IMR-90 (cell line): ENCODE results near the gene PLEKHG1. TPM values are rescaled to one million over a fixed set of nuclear protein-coding genes. Genes with fewer than 3 reads are reported as not detected.

Experiments
- ATAC-seq: fragments of 200-7000 bp; cut with Tn5 transposase; 2 replicates; pipeline ENCODE4 v1.9.1; 2020; ENCODE audit warnings: low read depth, mild to moderate bottlenecking, moderate library complexity
- BruUV-seq: library from RNA; stranded (reverse); fragments of 400-500 nt; replicated peaks from 2 replicates; lab custom pipeline; 2021; lab: Mats Ljungman, UMichigan
- CTCF ChIA-PET: fragments of 300-600 bp; formaldehyde crosslinking; extraction: SDS; loops from one replicate; lab custom pipeline; 2021; ENCODE audit warnings: antibody characterized with exemption; lab: Yijun Ruan, JAX
- POLR2A ChIA-PET: fragments of 300-600 bp; sonication (Branson Sonifier 250); formaldehyde crosslinking; loops from one replicate; lab custom pipeline; 2022; ENCODE audit warnings: antibody characterized with exemption; ENCODE audit not compliant: unreplicated experiment; lab: Charles Lee
- DNase-seq: peaks from one replicate; pipeline ENCODE4 v3.0.0; 2013
- H2AFZ ChIP-seq: replicated peaks from 2 replicates; pipeline ENCODE3; 2013; ENCODE audit warnings: low read length, mild to moderate bottlenecking; ENCODE audit not compliant: poor library complexity
- H2AK5ac ChIP-seq: 2 replicates; pipeline ENCODE4 v1.6.1; 2013; ENCODE audit warnings: low read depth, low read length, inconsistent platforms
- H2AK9ac ChIP-seq: replicated peaks from 2 replicates; pipeline ENCODE3; 2013; ENCODE audit warnings: mild to moderate bottlenecking, low read depth, low read length, moderate library complexity; ENCODE audit not compliant: poor library complexity
- H2BK120ac ChIP-seq: 2 replicates; pipeline ENCODE4 v1.6.1; 2013; ENCODE audit warnings: low read depth, low read length, inconsistent platforms
- H2BK15ac ChIP-seq: 3 replicates; pipeline ENCODE4 v1.6.1; 2013; ENCODE audit warnings: low read depth, low read length, inconsistent platforms
- H2BK20ac ChIP-seq: 2 replicates; pipeline ENCODE4 v1.6.1; 2013; ENCODE audit warnings: low read depth, mild to moderate bottlenecking, inconsistent platforms, low read length, moderate library complexity
- H2BK5ac ChIP-seq: 2 replicates; pipeline ENCODE4 v1.6.1; 2013; ENCODE audit warnings: mild to moderate bottlenecking, low read depth, low read length, inconsistent platforms; ENCODE audit not compliant: poor library complexity, severe bottlenecking
- H3K14ac ChIP-seq: replicated peaks from 2 replicates; pipeline ENCODE4 v1.6.1; 2013; ENCODE audit warnings: low read depth, low read length, inconsistent platforms
- H3K18ac ChIP-seq: 2 replicates; pipeline ENCODE4 v1.6.1; 2013; ENCODE audit warnings: low read depth, low read length, control low read depth
- H3K23ac ChIP-seq: 2 replicates; pipeline ENCODE4 v1.6.1; 2013; ENCODE audit warnings: low read depth, low read length, inconsistent platforms
- H3K27ac ChIP-seq: 2 replicates; pipeline ENCODE4 v1.5.1; 2013; ENCODE audit warnings: mild to moderate bottlenecking, control low read depth, low read length; ENCODE audit not compliant: insufficient read depth
- H3K27me3 ChIP-seq: 2 replicates; pipeline ENCODE4 v1.6.1; 2013; ENCODE audit warnings: low read length; ENCODE audit not compliant: control insufficient read depth, insufficient read depth
- H3K36me3 ChIP-seq: 2 replicates; pipeline ENCODE4 v1.6.1; 2013; ENCODE audit warnings: low read length, mixed read lengths; ENCODE audit not compliant: control insufficient read depth, insufficient read depth
- H3K4ac ChIP-seq: 2 replicates; pipeline ENCODE4 v1.6.1; 2013; ENCODE audit warnings: low read depth, low read length, inconsistent platforms
- H3K4me1 ChIP-seq: 2 replicates; pipeline ENCODE4 v1.6.1; 2013; ENCODE audit warnings: low read length, mixed read lengths; ENCODE audit not compliant: control insufficient read depth, insufficient read depth
- H3K4me2 ChIP-seq: 2 replicates; pipeline ENCODE4 v1.6.1; 2013; ENCODE audit warnings: low read depth, mild to moderate bottlenecking, control low read depth, low read length, moderate library complexity
- H3K4me3 ChIP-seq: 2 replicates; pipeline ENCODE4 v1.5.1; 2013; ENCODE audit warnings: low read depth, mild to moderate bottlenecking, control low read depth, low read length, moderate library complexity; ENCODE audit not compliant: insufficient read depth
- H3K56ac ChIP-seq: 2 replicates; pipeline ENCODE4 v1.6.1; 2013; ENCODE audit warnings: low read length, inconsistent platforms; ENCODE audit not compliant: insufficient read depth; ENCODE audit errors: extremely low read depth
- H3K79me1 ChIP-seq, 2 experiments: 2 replicates each; pipeline ENCODE4 v1.6.1; 2013; ENCODE audit warnings: low read length in 2 of 2, inconsistent platforms in 1 of 2, low read depth in 1 of 2
- H3K9ac ChIP-seq: 2 replicates; pipeline ENCODE4 v1.6.1; 2013; ENCODE audit warnings: low read depth, low read length, control low read depth
- H3K9me1 ChIP-seq: 2 replicates; pipeline ENCODE4 v1.6.1; 2013; ENCODE audit warnings: low read length, inconsistent platforms; ENCODE audit not compliant: insufficient read depth
- H3K9me3 ChIP-seq: 2 replicates; pipeline ENCODE4 v1.6.1; 2013; ENCODE audit warnings: low read length; ENCODE audit not compliant: control insufficient read depth, insufficient read depth
- H4K20me1 ChIP-seq: 2 replicates; pipeline ENCODE4 v1.6.1; 2013; ENCODE audit warnings: low read length, inconsistent platforms; ENCODE audit not compliant: insufficient read depth
- H4K5ac ChIP-seq: 2 replicates; pipeline ENCODE4 v1.6.1; 2013; ENCODE audit warnings: mild to moderate bottlenecking, low read depth, low read length, control low read depth
- H4K8ac ChIP-seq, 2 experiments: 2 replicates each; pipeline ENCODE4 v1.6.1; 2013; ENCODE audit warnings: low read depth in 2 of 2, low read length in 2 of 2, control low read depth in 1 of 2, inconsistent platforms in 1 of 2
- H4K91ac ChIP-seq: 2 replicates; pipeline ENCODE4 v1.6.1; 2013; ENCODE audit warnings: low read depth, low read length, inconsistent platforms; ENCODE audit not compliant: insufficient read depth
- CHD1 ChIP-seq: IDR thresholded peaks from 2 replicates; pipeline ENCODE4 v1.6.1; 2012; ENCODE audit warnings: low read depth, low read length, improper control_type of control experiment
- MAZ ChIP-seq: IDR thresholded peaks from 2 replicates; pipeline ENCODE4 v1.6.1; 2012; ENCODE audit warnings: low read depth, mild to moderate bottlenecking, low read length, improper control_type of control experiment, moderate library complexity, borderline replicate concordance
- MXI1 ChIP-seq: IDR thresholded peaks from 2 replicates; pipeline ENCODE4 v1.6.1; 2012; ENCODE audit warnings: low read depth, mild to moderate bottlenecking, low read length, moderate library complexity, borderline replicate concordance
- NFE2L2 ChIP-seq: fragments of 150-350 bp; IDR thresholded peaks from 2 replicates; pipeline ENCODE4 v1.6.1; 2016; ENCODE audit warnings: low read depth, mild to moderate bottlenecking, low read length
- POLR2A ChIP-seq: IDR thresholded peaks from 2 replicates; pipeline ENCODE4 v1.6.1; 2012; ENCODE audit warnings: mild to moderate bottlenecking, low read depth, low read length
- RAD21 ChIP-seq: IDR thresholded peaks from 2 replicates; pipeline ENCODE4 v1.6.1; 2012; ENCODE audit warnings: low read length, improper control_type of control experiment
- RCOR1 ChIP-seq: IDR thresholded peaks from 2 replicates; pipeline ENCODE4 v1.6.1; 2012; ENCODE audit warnings: mild to moderate bottlenecking, low read length, improper control_type of control experiment; ENCODE audit not compliant: insufficient replicate concordance
- RFX5 ChIP-seq: IDR thresholded peaks from 2 replicates; pipeline ENCODE4 v1.8.0; 2012; ENCODE audit warnings: low read depth, mild to moderate bottlenecking, low read length, moderate library complexity
- WGBS, 2 experiments: methylation state at CpG; one replicate each; pipeline versions ENCODE4 v1.1.5 to v1.1.7; 2013; ENCODE audit warnings: missing lambda C conversion rate in 2 of 2; ENCODE audit not compliant: insufficient read length in 1 of 2; ENCODE audit errors: extremely low coverage in 2 of 2; 5-methylcytosine and 5-hydroxymethylcytosine counted together
- dilution Hi-C: fragments of 300-500 bp; cut with HindIII; formaldehyde crosslinking; loops from one replicate; pipeline ENCODE4 v1.14.3; 2018; ENCODE audit warnings: low sequenced_read_pairs; ENCODE audit not compliant: unreplicated experiment
- in situ Hi-C: fragments of 300-500 bp; cut with MboI; formaldehyde crosslinking; loops from 3 replicates; pipeline ENCODE4 v1.14.3; 2019; ENCODE audit warnings: low sequenced_read_pairs, inconsistent platforms, mixed read lengths
- intact Hi-C: fragments of 100-400 bp; cut with micrococcal nuclease; formaldehyde crosslinking; loops from 2 replicates; pipeline ENCODE4 v1.10.0; 2022
- polyA plus RNA-seq, 3 experiments: library from polyadenylated mRNA; depleted of rRNA; stranded (reverse); fragments of >200 nt; gene quantifications; 2 replicates each; pipeline ENCODE4 v1.2.3, GENCODE V29; 2012; ENCODE audit warnings: low replicate concordance in 1 of 3
- total RNA-seq: library from RNA; depleted of rRNA; stranded (reverse); fragments of >200 nt; gene quantifications from 2 replicates; pipeline ENCODE4 v1.2.3, GENCODE V29; 2012
- TF ChIP-seq, protein P1 (sequence below): conservative IDR thresholded peaks from 2 replicates; pipeline ENCODE4 v1.5.1; 2012; ENCODE audit warnings: mild to moderate bottlenecking, low read depth, low read length, improper control_type of control experiment

PLEKHG1 gene
- total and polyA plus RNA-seq, 2 of the 4 experiments (the other 2 are of a cell fraction): 0.09 to 0.36 TPM

DNA sequence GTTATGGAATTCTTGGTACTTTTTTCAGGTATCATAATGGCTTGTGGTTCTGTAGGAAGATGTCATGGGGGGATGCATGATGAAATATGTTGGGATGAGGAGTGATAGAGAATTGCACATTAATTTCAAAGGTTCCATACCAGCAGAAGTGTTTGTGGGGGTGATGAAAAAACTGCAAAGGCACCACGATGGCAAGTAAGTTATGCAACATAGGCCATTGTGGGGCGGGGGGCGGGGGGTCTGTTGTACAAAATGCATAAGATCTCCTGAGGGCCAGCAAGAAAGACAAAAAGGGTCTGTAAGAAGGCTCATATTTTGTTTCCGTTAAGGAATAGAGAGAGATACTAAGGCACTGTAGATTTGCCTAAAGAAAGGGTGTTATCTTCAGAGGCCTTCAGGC lies 26.2 kb downstream of the PLEKHG1 start:
- peaks cover 2% of the 10 kb centered on the region; the same call in 1 of the 2 replicates for H3K4me1 ChIP-seq
- intact Hi-C loops: no loop called here
- H3K4me3 ChIP-seq: no peak overlapping the region
- H3K79me1 ChIP-seq: no peaks in the 10 kb centered on the region
- no peak overlapping the region for H3K56ac ChIP-seq
- ATAC-seq (no peak), DNase-seq (no peak)
- 0 out of 2 replicates have a peak, but pooled peaks cover 1% of the 10 kb centered on the region for H3K27me3 ChIP-seq
- H3K36me3 ChIP-seq: no peaks in the 10 kb centered on the region
- no peak overlapping the region for H2AFZ ChIP-seq
- H3K4me2 ChIP-seq: no peak overlapping the region
- H2BK120ac ChIP-seq: no peak overlapping the region
- H3K9me3 ChIP-seq: no peaks in the 10 kb centered on the region
- H4K5ac ChIP-seq: no peak overlapping the region
- no peak overlapping the region for H3K4ac ChIP-seq
- no peak overlapping the region for H2AK5ac ChIP-seq
- no peak overlapping the region for H4K8ac ChIP-seq
- in situ Hi-C loops: no loop called here
- no peaks in the 10 kb centered on the region for H3K9me1 ChIP-seq
- dilution Hi-C loops: no loop called here
- no peaks in the 10 kb centered on the region for H4K20me1 ChIP-seq
- no peak overlapping the region for H3K9ac ChIP-seq
- H3K27ac ChIP-seq: no peak overlapping the region
- H3K14ac ChIP-seq: no peak overlapping the region
- H3K18ac ChIP-seq: no peak overlapping the region
- POLR2A ChIA-PET: no interaction called here
- TF ChIP-seq RAD21 (no peak), POLR2A (no peak), CHD1 (no peak), RFX5 (no peak), MAZ (no peak), RCOR1 (no peak), NFE2L2 (no peak), MXI1 (no peak)
- TF ChIP-seq, protein P1, sequence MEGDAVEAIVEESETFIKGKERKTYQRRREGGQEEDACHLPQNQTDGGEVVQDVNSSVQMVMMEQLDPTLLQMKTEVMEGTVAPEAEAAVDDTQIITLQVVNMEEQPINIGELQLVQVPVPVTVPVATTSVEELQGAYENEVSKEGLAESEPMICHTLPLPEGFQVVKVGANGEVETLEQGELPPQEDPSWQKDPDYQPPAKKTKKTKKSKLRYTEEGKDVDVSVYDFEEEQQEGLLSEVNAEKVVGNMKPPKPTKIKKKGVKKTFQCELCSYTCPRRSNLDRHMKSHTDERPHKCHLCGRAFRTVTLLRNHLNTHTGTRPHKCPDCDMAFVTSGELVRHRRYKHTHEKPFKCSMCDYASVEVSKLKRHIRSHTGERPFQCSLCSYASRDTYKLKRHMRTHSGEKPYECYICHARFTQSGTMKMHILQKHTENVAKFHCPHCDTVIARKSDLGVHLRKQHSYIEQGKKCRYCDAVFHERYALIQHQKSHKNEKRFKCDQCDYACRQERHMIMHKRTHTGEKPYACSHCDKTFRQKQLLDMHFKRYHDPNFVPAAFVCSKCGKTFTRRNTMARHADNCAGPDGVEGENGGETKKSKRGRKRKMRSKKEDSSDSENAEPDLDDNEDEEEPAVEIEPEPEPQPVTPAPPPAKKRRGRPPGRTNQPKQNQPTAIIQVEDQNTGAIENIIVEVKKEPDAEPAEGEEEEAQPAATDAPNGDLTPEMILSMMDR: no peak
- H2BK20ac ChIP-seq: no peak overlapping the region
- H2AK9ac ChIP-seq: no peak overlapping the region
- H3K23ac ChIP-seq: no peak overlapping the region
- no peak overlapping the region for H2BK15ac ChIP-seq
- BruUV-seq: no TSS peak
- CTCF ChIA-PET: no interaction called here
- H4K91ac ChIP-seq: no peak overlapping the region
- 79% methylated on average over 4 of the region's 4 CpGs; no CpG with 5 or more reads in 1 of the 2 experiments for WGBS, 2 experiments
- no peak overlapping the region for H2BK5ac ChIP-seq
